Keratinocyte (primary cell): ENCODE data around the gene ATG4D. TPM values are rescaled to one million over a fixed set of nuclear protein-coding genes. Genes with fewer than 3 reads are reported as not detected.

Source experiments
- DNase-seq: peaks from one replicate; pipeline ENCODE4 v3.0.0-alpha.2; 2011; ENCODE audit warnings: low read depth, missing footprints, low spot score
- FAIRE-seq: peaks from 2 replicates; lab custom pipeline; 2011; peaks lifted over from hg19 to GRCh38; lab: Jason Lieb, UNC
- H2AFZ ChIP-seq: 2 replicates; pipeline ENCODE4 v1.6.0; 2012; ENCODE audit warnings: low read length, control low read depth, inconsistent platforms; ENCODE audit not compliant: control insufficient read depth
- H3K27ac ChIP-seq: 2 replicates; pipeline ENCODE4 v1.5.1; 2011; ENCODE audit warnings: low read length; ENCODE audit not compliant: control insufficient read depth, insufficient read depth
- H3K27me3 ChIP-seq: 3 replicates; pipeline ENCODE4 v1.6.0; 2011; ENCODE audit warnings: low read length; ENCODE audit not compliant: control insufficient read depth, insufficient read depth; ENCODE audit errors: extremely low read depth
- H3K36me3 ChIP-seq, 2 experiments: 2 replicates in 1 of 2; 3 replicates in 1 of 2; pipeline ENCODE4 v1.5.1; 2011; ENCODE audit warnings: low read length in 2 of 2, mild to moderate bottlenecking in 1 of 2; ENCODE audit not compliant: control insufficient read depth in 2 of 2, insufficient read depth in 2 of 2; ENCODE audit errors: extremely low read depth in 1 of 2
- H3K4me1 ChIP-seq: 3 replicates; pipeline ENCODE4 v1.5.1; 2011; ENCODE audit warnings: low read length; ENCODE audit not compliant: control insufficient read depth, insufficient read depth; ENCODE audit errors: extremely low read depth
- H3K4me2 ChIP-seq: 3 replicates; pipeline ENCODE4 v1.6.0; 2011; ENCODE audit warnings: low read depth, low read length; ENCODE audit not compliant: control insufficient read depth, insufficient read depth; ENCODE audit errors: extremely low read depth
- H3K4me3 ChIP-seq, 3 experiments: fragments of 200-600 bp in 1 of 3; sonication (generic) in 1 of 3; 2 replicates in 2 of 3; 3 replicates in 1 of 3; pipeline ENCODE4 v1.5.1; 2011 to 2016; ENCODE audit warnings: low read length in 3 of 3, mild to moderate bottlenecking in 3 of 3, control low read depth in 2 of 3, inconsistent platforms in 1 of 3, low read depth in 1 of 3, mixed read lengths in 1 of 3, mixed run types in 1 of 3, moderate library complexity in 1 of 3; ENCODE audit not compliant: control insufficient read depth in 2 of 3, insufficient read depth in 2 of 3; ENCODE audit errors: extremely low read depth in 1 of 3
- H3K79me2 ChIP-seq: 2 replicates; pipeline ENCODE4 v1.6.0; 2012; ENCODE audit warnings: low read length; ENCODE audit not compliant: control insufficient read depth, insufficient read depth
- H3K9ac ChIP-seq: 3 replicates; pipeline ENCODE4 v1.6.0; 2011; ENCODE audit warnings: low read length; ENCODE audit not compliant: control insufficient read depth, insufficient read depth; ENCODE audit errors: extremely low read depth
- H3K9me1 ChIP-seq: 3 replicates; pipeline ENCODE4 v1.6.0; 2011; ENCODE audit warnings: low read length; ENCODE audit not compliant: control insufficient read depth, insufficient read depth; ENCODE audit errors: extremely low read depth
- H3K9me3 ChIP-seq: 2 replicates; pipeline ENCODE4 v1.5.1; 2012; ENCODE audit warnings: low read depth, low read length; ENCODE audit not compliant: control insufficient read depth
- H4K20me1 ChIP-seq: 3 replicates; pipeline ENCODE4 v1.6.0; 2011; ENCODE audit warnings: low read length; ENCODE audit not compliant: control insufficient read depth, insufficient read depth; ENCODE audit errors: extremely low read depth
- CTCF ChIP-seq, 3 experiments: IDR thresholded peaks in 1 of 3; conservative IDR thresholded peaks in 1 of 3; optimal IDR thresholded peaks in 1 of 3; 2 replicates in 2 of 3; 3 replicates in 1 of 3; pipeline versions ENCODE3 to v1.5.1; 2011; ENCODE audit warnings: low read length in 3 of 3, mild to moderate bottlenecking in 3 of 3, moderate library complexity in 2 of 3, control low read depth in 1 of 3, inconsistent platforms in 1 of 3; ENCODE audit not compliant: insufficient read depth in 2 of 3; ENCODE audit errors: extremely low read depth in 1 of 3
- EZH2 ChIP-seq: IDR thresholded peaks from one replicate; pipeline ENCODE4 v1.6.1; 2012; ENCODE audit warnings: inconsistent platforms, mild to moderate bottlenecking, low read length, moderate library complexity
- dilution Hi-C: fragments of 300-500 bp; cut with MboI; formaldehyde crosslinking; loops from one replicate; pipeline ENCODE4 v1.7.0; 2020; ENCODE audit warnings: low sequenced_read_pairs; ENCODE audit not compliant: extremely low pct_ligation_motif_present
- polyA plus RNA-seq, 5 experiments: library from polyadenylated mRNA; depleted of rRNA in 3 of 5; stranded (reverse) in 3 of 5; stranded (forward) in 1 of 5; unstranded in 1 of 5; fragments of >200 nt; gene quantifications; 1 replicate in 1 of 5; 2 replicates in 3 of 5; 3 replicates in 1 of 5; pipeline versions ENCODE4 v1.2.1 to v1.2.3, GENCODE V29; 2011 to 2012; ENCODE audit warnings: missing spikeins in 2 of 5, low read depth in 1 of 5, low replicate concordance in 1 of 5

The ATG4D gene
- polyA plus RNA-seq, 1 donor (not counting 4 experiments of a cell fraction or from before 2014, with no cell fraction given), result 12.6 TPM

GRCh38 chr19:10560154-10560553 lies 16.4 kb downstream of the ATG4D start:
- H3K9me1 ChIP-seq, result no peaks in the 10 kb centered on the region
- H3K9ac ChIP-seq, result no peak overlapping the region
- no peak for DNase-seq
- H3K4me1 ChIP-seq, result peaks cover 21% of the 10 kb centered on the region
- no peaks in the 10 kb centered on the region for H3K27me3 ChIP-seq
- peaks cover 23 to 46% of the 10 kb centered on the region in 2 experiments for H3K36me3 ChIP-seq
- H3K27ac ChIP-seq, result no peak overlapping the region
- no peaks in the 10 kb centered on the region for H4K20me1 ChIP-seq
- no peak for TF ChIP-seq CTCF (optimal IDR thresholded peaks at IDR 0.05 in 1 of 3, IDR thresholded peaks at IDR 0.05 in 1 of 3, conservative IDR thresholded peaks at IDR 0.05 in 1 of 3; ENCODE audit: extremely low read depth in 1 of 3, insufficient read depth in 2 of 3, low read length in 3 of 3)
- TF ChIP-seq EZH2, result no peak
- no peak overlapping the region for H2AFZ ChIP-seq
- FAIRE-seq, result no peak
- dilution Hi-C loops, result no loop called here
- H3K4me3 ChIP-seq, result no peak overlapping the region
- H3K4me2 ChIP-seq, result no peak overlapping the region
- H3K9me3 ChIP-seq, result no peaks in the 10 kb centered on the region
- peaks cover 14% of the 10 kb centered on the region for H3K79me2 ChIP-seq

- Histone ChIP-seq H2AFZ (no peak overlapping the region), H3K4me1 (peaks cover 17% of the 10 kb centered on the region), H3K9me1 (no peaks in the 10 kb centered on the region), H3K27me3 (no peaks in the 10 kb centered on the region), H3K9ac (no peak overlapping the region), H4K20me1 (no peaks in the 10 kb centered on the region), H3K9me3 (no peaks in the 10 kb centered on the region), H3K27ac (no peak overlapping the region), H3K79me2 (peaks cover 18% of the 10 kb centered on the region), H3K4me3 (no peak overlapping the region), H3K4me2 (no peak overlapping the region), H3K36me3 (peaks cover 21 to 32% of the 10 kb centered on the region in 2 experiments)
- dilution Hi-C loops, result no loop called here
- FAIRE-seq (no peak), DNase-seq (no peak)
- TF ChIP-seq CTCF (optimal IDR thresholded peaks at IDR 0.05 in 1 of 3, IDR thresholded peaks at IDR 0.05 in 1 of 3, conservative IDR thresholded peaks at IDR 0.05 in 1 of 3; ENCODE audit: extremely low read depth in 1 of 3, insufficient read depth in 2 of 3, low read length in 3 of 3), result no peak
- TF ChIP-seq EZH2, result no peak
Measured at GRCh38 chr19:10562609-10563008, 18.9 kb downstream of the ATG4D start.
